H9 (cell line): ENCODE data around the gene DCUN1D5. TPM values are rescaled to one million over a fixed set of nuclear protein-coding genes. Genes with fewer than 3 reads are reported as not detected.

ENCODE experiments used
- DNase-seq: peaks from one replicate; pipeline ENCODE4 v3.0.0-alpha.2; 2017
- H2AFZ ChIP-seq: one replicate; pipeline ENCODE4 v1.6.1; 2013; ENCODE audit warnings: mild to moderate bottlenecking, low read length, control low read depth, moderate library complexity
- H2AK5ac ChIP-seq: 2 replicates; pipeline ENCODE4 v1.6.1; 2013; ENCODE audit warnings: low read length, control low read depth, mixed read lengths; ENCODE audit not compliant: insufficient read length
- H2BK120ac ChIP-seq: one replicate; pipeline ENCODE4 v1.6.1; 2013; ENCODE audit warnings: low read depth, mild to moderate bottlenecking, low read length, control low read depth, inconsistent platforms; ENCODE audit not compliant: poor library complexity, severe bottlenecking
- H2BK12ac ChIP-seq: 2 replicates; pipeline ENCODE4 v1.6.1; 2013; ENCODE audit warnings: low read length, control low read depth, mixed read lengths, low read depth; ENCODE audit not compliant: insufficient read length
- H2BK15ac ChIP-seq: 2 replicates; pipeline ENCODE4 v1.6.1; 2013; ENCODE audit warnings: low read depth, low read length, control low read depth
- H2BK20ac ChIP-seq: one replicate; pipeline ENCODE4 v1.6.1; 2013; ENCODE audit warnings: low read depth, mild to moderate bottlenecking, low read length, control low read depth, inconsistent platforms; ENCODE audit not compliant: poor library complexity, severe bottlenecking
- H2BK5ac ChIP-seq: 2 replicates; pipeline ENCODE4 v1.6.1; 2013; ENCODE audit warnings: low read length, control low read depth, mixed read lengths; ENCODE audit not compliant: insufficient read length
- H3K14ac ChIP-seq: 2 replicates; pipeline ENCODE4 v1.6.1; 2013; ENCODE audit warnings: low read length, control low read depth; ENCODE audit not compliant: insufficient read depth
- H3K18ac ChIP-seq: 2 replicates; pipeline ENCODE4 v1.6.1; 2013; ENCODE audit warnings: low read depth, mild to moderate bottlenecking, mixed read lengths, low read length, control low read depth; ENCODE audit not compliant: insufficient read length
- H3K23ac ChIP-seq: 2 replicates; pipeline ENCODE4 v1.6.1; 2013; ENCODE audit warnings: low read length, control low read depth, mixed read lengths, low read depth; ENCODE audit not compliant: insufficient read length
- H3K23me2 ChIP-seq: 2 replicates; pipeline ENCODE4 v1.6.1; 2013; ENCODE audit warnings: low read depth, mild to moderate bottlenecking, mixed read lengths, low read length, control low read depth; ENCODE audit not compliant: insufficient read length, poor library complexity, severe bottlenecking
- H3K27ac ChIP-seq: 2 replicates; pipeline ENCODE4 v1.5.1; 2013; ENCODE audit warnings: low read length, control low read depth, mixed read lengths, low read depth; ENCODE audit not compliant: insufficient read length
- H3K27me3 ChIP-seq: 2 replicates; pipeline ENCODE4 v1.6.1; 2013; ENCODE audit warnings: low read length, control low read depth, inconsistent platforms; ENCODE audit not compliant: insufficient read depth
- H3K4ac ChIP-seq: 2 replicates; pipeline ENCODE4 v1.6.1; 2013; ENCODE audit warnings: low read depth, mild to moderate bottlenecking, control low read depth, inconsistent platforms, low read length, moderate library complexity
- H3K4me1 ChIP-seq: 2 replicates; pipeline ENCODE4 v1.6.1; 2013; ENCODE audit warnings: low read length, control low read depth, inconsistent platforms; ENCODE audit not compliant: insufficient read depth
- H3K4me2 ChIP-seq: 2 replicates; pipeline ENCODE4 v1.6.1; 2013; ENCODE audit warnings: low read length, control low read depth, mixed read lengths; ENCODE audit not compliant: insufficient read length, insufficient read depth
- H3K56ac ChIP-seq: 2 replicates; pipeline ENCODE4 v1.6.1; 2013; ENCODE audit warnings: low read depth, mild to moderate bottlenecking, mixed read lengths, low read length, control low read depth; ENCODE audit not compliant: insufficient read length
- H3K79me1 ChIP-seq: 2 replicates; pipeline ENCODE4 v1.6.1; 2013; ENCODE audit warnings: low read depth, mild to moderate bottlenecking, moderate library complexity, low read length, control low read depth, inconsistent platforms; ENCODE audit not compliant: insufficient read depth, poor library complexity, severe bottlenecking
- H3K79me2 ChIP-seq: 2 replicates; pipeline ENCODE4 v1.6.1; 2013; ENCODE audit warnings: low read length, control low read depth, inconsistent platforms; ENCODE audit not compliant: insufficient read depth
- H3K9ac ChIP-seq: 2 replicates; pipeline ENCODE4 v1.6.1; 2013; ENCODE audit warnings: low read length, control low read depth, mixed read lengths; ENCODE audit not compliant: insufficient read length; ENCODE audit errors: extremely low read depth
- H3K9me3 ChIP-seq: one replicate; pipeline ENCODE4 v1.6.1; 2013; ENCODE audit warnings: low read depth, low read length, inconsistent platforms; ENCODE audit not compliant: control insufficient read depth
- H3T11ph ChIP-seq: one replicate; pipeline ENCODE4 v1.6.1; 2013; ENCODE audit warnings: mild to moderate bottlenecking, low read length, control low read depth, inconsistent platforms
- H4K20me1 ChIP-seq: one replicate; pipeline ENCODE4 v1.6.1; 2013; ENCODE audit not compliant: control insufficient read depth, insufficient read length, insufficient read depth
- H4K5ac ChIP-seq: 2 replicates; pipeline ENCODE4 v1.6.1; 2013; ENCODE audit warnings: low read depth, mild to moderate bottlenecking, mixed read lengths, low read length, control low read depth; ENCODE audit not compliant: insufficient read length
- H4K8ac ChIP-seq: replicated peaks from 2 replicates; pipeline ENCODE4 v1.6.1; 2013; ENCODE audit warnings: low read length, control low read depth, mixed read lengths, low read depth; ENCODE audit not compliant: insufficient read length
- H4K91ac ChIP-seq: 2 replicates; pipeline ENCODE4 v1.6.1; 2013; ENCODE audit warnings: low read depth, mild to moderate bottlenecking, moderate library complexity, mixed read lengths, low read length, control low read depth; ENCODE audit not compliant: insufficient read length
- H3K27ac Mint-ChIP-seq, 3 experiments: 2 replicates in 2 of 3; 3 replicates in 1 of 3; pipeline ENCODE4 v1.8.0; 2020 to 2021; ENCODE audit warnings: mixed read lengths in 3 of 3, mild to moderate bottlenecking in 1 of 3, moderate library complexity in 1 of 3
- H3K27me3 Mint-ChIP-seq: 2 replicates; pipeline ENCODE4 v1.8.0; 2021; ENCODE audit warnings: low read depth, mild to moderate bottlenecking, moderate library complexity, mixed read lengths
- H3K36me3 Mint-ChIP-seq, 3 experiments: 2 replicates in 2 of 3; 3 replicates in 1 of 3; pipeline ENCODE4 v1.8.0; 2020 to 2021; ENCODE audit warnings: low read depth in 3 of 3, mixed read lengths in 3 of 3; ENCODE audit not compliant: insufficient read depth in 1 of 3
- H3K4me1 Mint-ChIP-seq, 2 experiments: 2 replicates each; pipeline ENCODE4 v1.8.0; 2020; ENCODE audit warnings: mixed read lengths in 2 of 2
- H3K4me3 Mint-ChIP-seq, 2 experiments: 2 replicates in 1 of 2; 3 replicates in 1 of 2; pipeline ENCODE4 v1.8.0; 2020 to 2021; ENCODE audit warnings: mild to moderate bottlenecking in 2 of 2, mixed read lengths in 2 of 2, moderate library complexity in 1 of 2
- H3K9me3 Mint-ChIP-seq, 2 experiments: 2 replicates in 1 of 2; 3 replicates in 1 of 2; pipeline ENCODE4 v1.8.0; 2020; ENCODE audit warnings: mild to moderate bottlenecking in 2 of 2, mixed read lengths in 2 of 2, moderate library complexity in 1 of 2
- WGBS: extraction: QIAGEN DNeasy Blood & Tissue Kit; methylation state at CpG from one replicate; pipeline ENCODE4 v1.1.7; 2013; ENCODE audit warnings: missing lambda C conversion rate, low lambda C conversion rate, mixed read lengths; ENCODE audit not compliant: insufficient read length; ENCODE audit errors: extremely low coverage; 5-methylcytosine and 5-hydroxymethylcytosine counted together
- total RNA-seq: library from RNA; stranded (reverse); gene quantifications from 2 replicates; pipeline ENCODE4 v1.2.1, GENCODE V29; 2021
- TF ChIP-seq, protein P1 (sequence below): fragments of 200-600 bp; sonication (generic); conservative IDR thresholded peaks from 3 replicates; pipeline ENCODE4 v1.8.0; 2021; ENCODE audit warnings: antibody characterized with exemption, mild to moderate bottlenecking

The DCUN1D5 gene
- total RNA-seq, 1 experiment from 2014 or later: 86.7 TPM

DNA sequence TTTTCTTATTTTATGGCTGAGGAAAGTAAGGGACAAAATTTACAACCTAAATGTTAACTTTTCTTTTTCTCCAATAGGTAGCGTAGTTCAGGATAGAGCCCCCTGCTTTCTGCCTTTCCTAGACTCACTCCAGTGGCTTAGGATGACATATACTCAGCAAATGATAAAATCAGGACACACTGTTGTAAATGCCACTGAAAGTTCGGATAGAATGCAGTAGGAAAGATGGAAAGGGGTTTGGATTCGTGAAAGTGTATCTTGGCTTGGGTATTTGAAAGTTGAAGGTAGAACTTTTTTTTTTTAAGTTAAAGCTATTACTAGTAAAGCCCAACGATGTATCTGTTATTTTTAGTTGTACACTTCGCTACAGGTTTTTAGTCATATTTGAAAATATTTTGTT, 19.4 kb upstream of the DCUN1D5 start:
- Histone ChIP-seq H2AK5ac (no peak overlapping the region), H4K5ac (no peak overlapping the region), H3K9ac (no peak overlapping the region), H3K27me3 (no peaks in the 10 kb centered on the region), H2BK20ac (no peak overlapping the region), H4K91ac (no peak overlapping the region), H3K56ac (no peak overlapping the region), H3K79me2 (no peaks in the 10 kb centered on the region), H3K4me1 (no peaks in the 10 kb centered on the region), H4K8ac (no peak overlapping the region), H2BK120ac (no peak overlapping the region), H3K9me3 (no peaks in the 10 kb centered on the region), H2BK15ac (no peak overlapping the region), H2BK12ac (no peak overlapping the region), H3K4ac (no peak overlapping the region), H3K14ac (no peak overlapping the region), H3K23ac (no peak overlapping the region), H3T11ph (no peak overlapping the region), H3K23me2 (peaks cover 6% of the 10 kb centered on the region), H3K18ac (no peak overlapping the region), H2AFZ (no peak overlapping the region), H3K79me1 (no peaks in the 10 kb centered on the region), H3K4me2 (no peak overlapping the region), H4K20me1 (no peaks in the 10 kb centered on the region), H3K27ac (no peak overlapping the region), H2BK5ac (no peak overlapping the region)
- H3K9me3 Mint-ChIP-seq: no peaks in the 10 kb centered on the region
- TF ChIP-seq, protein P1, sequence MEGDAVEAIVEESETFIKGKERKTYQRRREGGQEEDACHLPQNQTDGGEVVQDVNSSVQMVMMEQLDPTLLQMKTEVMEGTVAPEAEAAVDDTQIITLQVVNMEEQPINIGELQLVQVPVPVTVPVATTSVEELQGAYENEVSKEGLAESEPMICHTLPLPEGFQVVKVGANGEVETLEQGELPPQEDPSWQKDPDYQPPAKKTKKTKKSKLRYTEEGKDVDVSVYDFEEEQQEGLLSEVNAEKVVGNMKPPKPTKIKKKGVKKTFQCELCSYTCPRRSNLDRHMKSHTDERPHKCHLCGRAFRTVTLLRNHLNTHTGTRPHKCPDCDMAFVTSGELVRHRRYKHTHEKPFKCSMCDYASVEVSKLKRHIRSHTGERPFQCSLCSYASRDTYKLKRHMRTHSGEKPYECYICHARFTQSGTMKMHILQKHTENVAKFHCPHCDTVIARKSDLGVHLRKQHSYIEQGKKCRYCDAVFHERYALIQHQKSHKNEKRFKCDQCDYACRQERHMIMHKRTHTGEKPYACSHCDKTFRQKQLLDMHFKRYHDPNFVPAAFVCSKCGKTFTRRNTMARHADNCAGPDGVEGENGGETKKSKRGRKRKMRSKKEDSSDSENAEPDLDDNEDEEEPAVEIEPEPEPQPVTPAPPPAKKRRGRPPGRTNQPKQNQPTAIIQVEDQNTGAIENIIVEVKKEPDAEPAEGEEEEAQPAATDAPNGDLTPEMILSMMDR: no peak
- no peak for DNase-seq
- H3K4me1 Mint-ChIP-seq: peaks cover 2% of the 10 kb centered on the region in 2 experiments; a peak in 2 of 4 replicates
- H3K27me3 Mint-ChIP-seq: no peaks in the 10 kb centered on the region
- 100% methylated on average over 1 of the region's 5 CpGs for WGBS
- peaks cover 9 to 15% (median 9%) of the 10 kb centered on the region in 3 experiments; a peak in 6 of 7 replicates for H3K36me3 Mint-ChIP-seq
- H3K27ac Mint-ChIP-seq: no peak overlapping the region
- H3K4me3 Mint-ChIP-seq: no peak overlapping the region
